WTC11 (cell line): ENCODE data around the gene SNX32. TPM values are rescaled to one million over a fixed set of nuclear protein-coding genes. Genes with fewer than 3 reads are reported as not detected.

Experiments
- ATAC-seq: fragments of 200-7000 bp; cut with Tn5 transposase; 2 replicates; pipeline ENCODE4 v1.10.0; 2021; ENCODE audit warnings: mild to moderate bottlenecking, moderate library complexity
- CTCF ChIA-PET: fragments of 300-600 bp; sonication (Branson Sonifier 250); formaldehyde crosslinking; loops from one replicate; lab custom pipeline; 2021; ENCODE audit warnings: antibody characterized with exemption; lab: Charles Lee
- POLR2A ChIA-PET: fragments of 350-600 bp; sonication (Branson Sonifier 250); formaldehyde crosslinking; loops from one replicate; lab custom pipeline; 2021; ENCODE audit warnings: antibody characterized with exemption; lab: Charles Lee
- DNase-seq: peaks from one replicate; pipeline ENCODE4 v3.0.0; 2021; ENCODE audit warnings: low spot score
- H3K27ac Mint-ChIP-seq: 2 replicates; pipeline ENCODE4 v1.8.0; 2021; ENCODE audit warnings: mixed read lengths
- H3K27me3 Mint-ChIP-seq: 2 replicates; pipeline ENCODE4 v1.8.0; 2021; ENCODE audit warnings: low read depth, mild to moderate bottlenecking, moderate library complexity, mixed read lengths
- H3K36me3 Mint-ChIP-seq: 2 replicates; pipeline ENCODE4 v1.8.0; 2021; ENCODE audit warnings: mixed read lengths
- H3K4me1 Mint-ChIP-seq: 2 replicates; pipeline ENCODE4 v1.8.0; 2022; ENCODE audit warnings: mixed read lengths
- H3K4me3 Mint-ChIP-seq: 2 replicates; pipeline ENCODE4 v1.8.0; 2021; ENCODE audit warnings: mild to moderate bottlenecking, moderate library complexity, mixed read lengths
- H3K9me3 Mint-ChIP-seq: 2 replicates; pipeline ENCODE4 v1.8.0; 2021; ENCODE audit warnings: mixed read lengths
- ELF4 ChIP-seq: sonication (generic); formaldehyde crosslinking; IDR thresholded peaks from 2 replicates; pipeline ENCODE4 v1.8.1; 2022; ENCODE audit warnings: low read depth, mild to moderate bottlenecking, moderate library complexity, missing genetic modification reagents
- FOXP1 ChIP-seq: sonication (generic); formaldehyde crosslinking; IDR thresholded peaks from 2 replicates; pipeline ENCODE4 v1.8.0; 2022; ENCODE audit warnings: missing genetic modification reagents, mild to moderate bottlenecking, moderate library complexity, borderline replicate concordance
- GABPB1 ChIP-seq: sonication (generic); formaldehyde crosslinking; IDR thresholded peaks from 2 replicates; pipeline ENCODE4 v1.8.1; 2023; ENCODE audit warnings: mild to moderate bottlenecking, missing genetic modification reagents
- GTF2I ChIP-seq: fragments of 250-450 bp; sonication (Bioruptor Pico); conservative IDR thresholded peaks from 2 replicates; pipeline ENCODE4 v1.4.0; 2021; ENCODE audit warnings: mild to moderate bottlenecking
- KAT7 ChIP-seq: sonication (generic); formaldehyde crosslinking; IDR thresholded peaks from 2 replicates; pipeline ENCODE4 v1.8.1; 2023; ENCODE audit warnings: missing genetic modification reagents, mild to moderate bottlenecking, borderline replicate concordance
- MYBL2 ChIP-seq: sonication (generic); formaldehyde crosslinking; IDR thresholded peaks from 2 replicates; pipeline ENCODE4 v1.8.1; 2023; ENCODE audit warnings: mild to moderate bottlenecking, moderate library complexity, missing genetic modification reagents
- NFYB ChIP-seq: sonication (generic); formaldehyde crosslinking; conservative IDR thresholded peaks from 2 replicates; pipeline ENCODE4 v1.8.0; 2022; ENCODE audit warnings: low read depth, missing genetic modification reagents
- NR1H2 ChIP-seq: sonication (generic); formaldehyde crosslinking; IDR thresholded peaks from 2 replicates; pipeline ENCODE4 v1.9.0; 2021; ENCODE audit warnings: mild to moderate bottlenecking, moderate library complexity, missing genetic modification reagents
- NR2C2 ChIP-seq: sonication (generic); formaldehyde crosslinking; IDR thresholded peaks from 2 replicates; pipeline ENCODE4 v1.8.0; 2022; ENCODE audit warnings: mild to moderate bottlenecking, missing genetic modification reagents
- OVOL2 ChIP-seq: fragments of 250-450 bp; sonication (Bioruptor Pico); IDR thresholded peaks from 2 replicates; pipeline ENCODE4 v1.9.0; 2021; ENCODE audit warnings: mild to moderate bottlenecking, borderline replicate concordance
- SMAD3 ChIP-seq: sonication (generic); formaldehyde crosslinking; IDR thresholded peaks from 2 replicates; pipeline ENCODE4 v1.8.0; 2022; ENCODE audit warnings: missing genetic modification reagents, mild to moderate bottlenecking, borderline replicate concordance
- SMAD4 ChIP-seq: sonication (generic); formaldehyde crosslinking; IDR thresholded peaks from 2 replicates; pipeline ENCODE4 v1.8.0; 2022; ENCODE audit warnings: mild to moderate bottlenecking, missing genetic modification reagents
- TEAD1 ChIP-seq: sonication (generic); formaldehyde crosslinking; IDR thresholded peaks from 2 replicates; pipeline ENCODE4 v1.8.0; 2022; ENCODE audit warnings: mild to moderate bottlenecking, missing genetic modification reagents
- ZNF219 ChIP-seq: sonication (generic); formaldehyde crosslinking; IDR thresholded peaks from 2 replicates; pipeline ENCODE4 v1.8.0; 2023; ENCODE audit warnings: missing genetic modification reagents, mild to moderate bottlenecking, borderline replicate concordance
- ZNF232 ChIP-seq: sonication (generic); formaldehyde crosslinking; IDR thresholded peaks from 2 replicates; pipeline ENCODE4 v1.8.0; 2022; ENCODE audit warnings: mild to moderate bottlenecking, missing genetic modification reagents
- ZNF416 ChIP-seq: fragments of 250-450 bp; sonication (Bioruptor Pico); IDR thresholded peaks from 2 replicates; pipeline ENCODE4 v1.9.0; 2021; ENCODE audit warnings: mild to moderate bottlenecking, inconsistent platforms
- total RNA-seq: library from RNA; stranded (reverse); gene quantifications from 3 replicates; pipeline ENCODE4 v1.2.3, GENCODE V29; 2021
- TF ChIP-seq, protein P1 (sequence below): sonication (generic); formaldehyde crosslinking; IDR thresholded peaks from 2 replicates; pipeline ENCODE4 v1.8.0; 2022; ENCODE audit warnings: mild to moderate bottlenecking, missing genetic modification reagents
- TF ChIP-seq, protein P2 (sequence below): sonication (generic); formaldehyde crosslinking; IDR thresholded peaks from 2 replicates; pipeline ENCODE4 v1.8.0; 2022; ENCODE audit warnings: mild to moderate bottlenecking, missing genetic modification reagents
- TF ChIP-seq, protein P3 (sequence below): sonication (generic); formaldehyde crosslinking; conservative IDR thresholded peaks from 2 replicates; pipeline ENCODE4 v1.8.1; 2023; ENCODE audit warnings: mild to moderate bottlenecking, low read depth, missing genetic modification reagents, moderate library complexity
- TF ChIP-seq, protein P4 (sequence below): sonication (generic); formaldehyde crosslinking; IDR thresholded peaks from 2 replicates; pipeline ENCODE4 v1.8.0; 2023; ENCODE audit warnings: missing genetic modification reagents, mild to moderate bottlenecking, borderline replicate concordance
- TF ChIP-seq, protein P5 (sequence below): sonication (generic); formaldehyde crosslinking; IDR thresholded peaks from 2 replicates; pipeline ENCODE4 v1.8.1; 2023; ENCODE audit warnings: mild to moderate bottlenecking, moderate library complexity, missing genetic modification reagents

Gene SNX32
- total RNA-seq, 1 experiment from 2014 or later = 2.9 TPM

DNA sequence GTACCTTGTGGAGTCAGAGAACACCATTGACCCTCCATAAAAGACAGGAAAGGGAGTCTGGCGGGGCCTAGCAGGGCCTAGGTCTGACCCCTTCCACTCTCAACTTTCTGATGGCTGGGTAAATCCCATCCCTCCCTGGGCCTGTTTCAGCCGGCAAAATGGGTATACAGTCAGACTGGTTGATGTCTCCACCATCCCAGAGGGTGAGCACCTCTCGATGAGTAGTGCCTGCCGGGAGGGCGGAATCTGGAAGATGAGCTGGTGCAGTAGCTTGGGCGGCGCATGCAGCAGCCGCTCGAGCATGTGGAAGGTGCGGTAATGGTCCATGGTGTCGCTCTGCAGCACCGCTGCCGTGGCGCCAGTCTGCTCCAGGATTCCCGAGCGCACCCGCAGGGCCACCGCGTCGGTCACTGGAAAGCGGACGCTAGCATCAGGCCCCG lies 54.0 kb downstream of the SNX32 start:
- DNase-seq = no peak
- Mint-ChIP-seq H3K27ac (peak overlapping the region; percentile 98), H3K9me3 (no peaks in the 10 kb centered on the region), H3K4me1 (peaks cover 40% of the 10 kb centered on the region), H3K27me3 (peaks cover 15% of the 10 kb centered on the region), H3K4me3 (peak overlapping the region; percentile 97), H3K36me3 (peaks cover 38% of the 10 kb centered on the region)
- ChIA-PET POLR2A (interaction anchor here (0.6 to 7.2 kb wide), 16 partner anchors 8 to 1294 kb away, joined by 3 to 90 read pairs (median 4); partner anchors contain the start of genes CFL1, CST6, CTSW and FOSL1), CTCF (interaction anchor here (0.5 to 11.9 kb wide), 91 partner anchors 7 to 1979 kb away, joined by 3 to 539 read pairs (median 6); partner anchors contain the start of genes C11orf68, CFL1, CST6 and CTSW)
- ATAC-seq = no peak
- TF ChIP-seq NR2C2 (no peak), ZNF232 (CRISPR knock-in tag) (no peak), NR1H2 (CRISPR knock-in tag) (no peak), GABPB1 (CRISPR knock-in tag) (no peak), ZNF416 (CRISPR knock-in tag) (no peak), TEAD1 (CRISPR knock-in tag) (no peak), OVOL2 (no peak), KAT7 (CRISPR knock-in tag) (no peak)
- TF ChIP-seq, protein P1, sequence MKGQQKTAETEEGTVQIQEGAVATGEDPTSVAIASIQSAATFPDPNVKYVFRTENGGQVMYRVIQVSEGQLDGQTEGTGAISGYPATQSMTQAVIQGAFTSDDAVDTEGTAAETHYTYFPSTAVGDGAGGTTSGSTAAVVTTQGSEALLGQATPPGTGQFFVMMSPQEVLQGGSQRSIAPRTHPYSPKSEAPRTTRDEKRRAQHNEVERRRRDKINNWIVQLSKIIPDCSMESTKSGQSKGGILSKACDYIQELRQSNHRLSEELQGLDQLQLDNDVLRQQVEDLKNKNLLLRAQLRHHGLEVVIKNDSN (CRISPR knock-in tag) = no peak
- TF ChIP-seq, protein P2, sequence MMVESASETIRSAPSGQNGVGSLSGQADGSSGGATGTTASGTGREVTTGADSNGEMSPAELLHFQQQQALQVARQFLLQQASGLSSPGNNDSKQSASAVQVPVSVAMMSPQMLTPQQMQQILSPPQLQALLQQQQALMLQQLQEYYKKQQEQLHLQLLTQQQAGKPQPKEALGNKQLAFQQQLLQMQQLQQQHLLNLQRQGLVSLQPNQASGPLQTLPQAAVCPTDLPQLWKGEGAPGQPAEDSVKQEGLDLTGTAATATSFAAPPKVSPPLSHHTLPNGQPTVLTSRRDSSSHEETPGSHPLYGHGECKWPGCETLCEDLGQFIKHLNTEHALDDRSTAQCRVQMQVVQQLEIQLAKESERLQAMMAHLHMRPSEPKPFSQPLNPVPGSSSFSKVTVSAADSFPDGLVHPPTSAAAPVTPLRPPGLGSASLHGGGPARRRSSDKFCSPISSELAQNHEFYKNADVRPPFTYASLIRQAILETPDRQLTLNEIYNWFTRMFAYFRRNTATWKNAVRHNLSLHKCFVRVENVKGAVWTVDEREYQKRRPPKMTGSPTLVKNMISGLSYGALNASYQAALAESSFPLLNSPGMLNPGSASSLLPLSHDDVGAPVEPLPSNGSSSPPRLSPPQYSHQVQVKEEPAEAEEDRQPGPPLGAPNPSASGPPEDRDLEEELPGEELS (CRISPR knock-in tag) = no peak
- TF ChIP-seq, protein P3, sequence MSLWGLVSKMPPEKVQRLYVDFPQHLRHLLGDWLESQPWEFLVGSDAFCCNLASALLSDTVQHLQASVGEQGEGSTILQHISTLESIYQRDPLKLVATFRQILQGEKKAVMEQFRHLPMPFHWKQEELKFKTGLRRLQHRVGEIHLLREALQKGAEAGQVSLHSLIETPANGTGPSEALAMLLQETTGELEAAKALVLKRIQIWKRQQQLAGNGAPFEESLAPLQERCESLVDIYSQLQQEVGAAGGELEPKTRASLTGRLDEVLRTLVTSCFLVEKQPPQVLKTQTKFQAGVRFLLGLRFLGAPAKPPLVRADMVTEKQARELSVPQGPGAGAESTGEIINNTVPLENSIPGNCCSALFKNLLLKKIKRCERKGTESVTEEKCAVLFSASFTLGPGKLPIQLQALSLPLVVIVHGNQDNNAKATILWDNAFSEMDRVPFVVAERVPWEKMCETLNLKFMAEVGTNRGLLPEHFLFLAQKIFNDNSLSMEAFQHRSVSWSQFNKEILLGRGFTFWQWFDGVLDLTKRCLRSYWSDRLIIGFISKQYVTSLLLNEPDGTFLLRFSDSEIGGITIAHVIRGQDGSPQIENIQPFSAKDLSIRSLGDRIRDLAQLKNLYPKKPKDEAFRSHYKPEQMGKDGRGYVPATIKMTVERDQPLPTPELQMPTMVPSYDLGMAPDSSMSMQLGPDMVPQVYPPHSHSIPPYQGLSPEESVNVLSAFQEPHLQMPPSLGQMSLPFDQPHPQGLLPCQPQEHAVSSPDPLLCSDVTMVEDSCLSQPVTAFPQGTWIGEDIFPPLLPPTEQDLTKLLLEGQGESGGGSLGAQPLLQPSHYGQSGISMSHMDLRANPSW (CRISPR knock-in tag) = no peak

DNA sequence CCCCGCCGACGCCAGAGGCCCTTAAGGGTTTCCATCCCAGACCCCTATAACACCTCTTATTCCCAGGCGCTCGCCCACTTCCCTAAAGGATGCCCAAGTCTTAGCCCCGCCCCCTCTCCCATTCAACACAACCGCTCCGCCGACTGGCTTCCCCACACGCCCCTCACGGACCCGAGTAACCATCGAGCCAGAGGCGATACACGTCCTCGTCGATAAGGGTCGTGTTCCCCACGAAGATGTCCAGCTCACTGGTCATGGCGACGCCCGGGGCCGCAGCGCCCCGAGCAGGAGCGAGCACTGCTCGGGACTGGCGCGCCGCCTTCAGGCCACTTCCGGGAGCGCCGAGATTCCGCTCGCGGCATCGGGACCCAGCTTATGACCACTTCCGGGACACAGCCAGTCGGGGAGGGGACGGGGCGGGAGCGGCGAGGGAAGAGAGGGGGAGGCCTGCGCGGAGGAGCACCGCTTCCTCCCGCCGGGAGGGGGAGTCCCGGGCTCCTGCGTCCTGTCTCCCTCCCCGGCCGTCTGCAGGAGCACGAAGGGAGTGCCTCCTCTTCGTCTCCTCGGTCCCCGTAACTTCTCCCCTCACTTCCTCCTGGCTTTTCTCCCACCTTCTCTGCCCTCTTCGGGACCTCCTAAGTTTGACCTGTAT lies 54.5 kb downstream of the SNX32 start, which contains the start of gene FIBP:
Gene FIBP, minus strand, starts transcription at position 309 of the 652 bp plus-strand sequence. Its CDS starts 53 bp downstream, at position 256.
- ChIA-PET CTCF (interaction anchor here (0.5 to 11.9 kb wide), 97 partner anchors 8 to 1980 kb away, joined by 3 to 539 read pairs (median 5); partner anchors contain the start of genes BANF1, C11orf68, CFL1 and CST6), POLR2A (interaction anchor here (0.6 to 7.2 kb wide), 19 partner anchors 9 to 1295 kb away, joined by 3 to 90 read pairs (median 4); partner anchors contain the start of genes CFL1, CST6, CTSW and FOSL1)
- Mint-ChIP-seq H3K36me3 (peaks cover 36% of the 10 kb centered on the region), H3K27ac (peak within 1 kb of the TSS; percentile 98), H3K4me3 (peak within 1 kb of the TSS; percentile 97), H3K4me1 (peaks cover 44% of the 10 kb centered on the region), H3K27me3 (peaks cover 15% of the 10 kb centered on the region), H3K9me3 (no peaks in the 10 kb centered on the region)
- peak; percentile 64 for ATAC-seq
- peak; percentile 98 for DNase-seq
- TF ChIP-seq, protein P4, sequence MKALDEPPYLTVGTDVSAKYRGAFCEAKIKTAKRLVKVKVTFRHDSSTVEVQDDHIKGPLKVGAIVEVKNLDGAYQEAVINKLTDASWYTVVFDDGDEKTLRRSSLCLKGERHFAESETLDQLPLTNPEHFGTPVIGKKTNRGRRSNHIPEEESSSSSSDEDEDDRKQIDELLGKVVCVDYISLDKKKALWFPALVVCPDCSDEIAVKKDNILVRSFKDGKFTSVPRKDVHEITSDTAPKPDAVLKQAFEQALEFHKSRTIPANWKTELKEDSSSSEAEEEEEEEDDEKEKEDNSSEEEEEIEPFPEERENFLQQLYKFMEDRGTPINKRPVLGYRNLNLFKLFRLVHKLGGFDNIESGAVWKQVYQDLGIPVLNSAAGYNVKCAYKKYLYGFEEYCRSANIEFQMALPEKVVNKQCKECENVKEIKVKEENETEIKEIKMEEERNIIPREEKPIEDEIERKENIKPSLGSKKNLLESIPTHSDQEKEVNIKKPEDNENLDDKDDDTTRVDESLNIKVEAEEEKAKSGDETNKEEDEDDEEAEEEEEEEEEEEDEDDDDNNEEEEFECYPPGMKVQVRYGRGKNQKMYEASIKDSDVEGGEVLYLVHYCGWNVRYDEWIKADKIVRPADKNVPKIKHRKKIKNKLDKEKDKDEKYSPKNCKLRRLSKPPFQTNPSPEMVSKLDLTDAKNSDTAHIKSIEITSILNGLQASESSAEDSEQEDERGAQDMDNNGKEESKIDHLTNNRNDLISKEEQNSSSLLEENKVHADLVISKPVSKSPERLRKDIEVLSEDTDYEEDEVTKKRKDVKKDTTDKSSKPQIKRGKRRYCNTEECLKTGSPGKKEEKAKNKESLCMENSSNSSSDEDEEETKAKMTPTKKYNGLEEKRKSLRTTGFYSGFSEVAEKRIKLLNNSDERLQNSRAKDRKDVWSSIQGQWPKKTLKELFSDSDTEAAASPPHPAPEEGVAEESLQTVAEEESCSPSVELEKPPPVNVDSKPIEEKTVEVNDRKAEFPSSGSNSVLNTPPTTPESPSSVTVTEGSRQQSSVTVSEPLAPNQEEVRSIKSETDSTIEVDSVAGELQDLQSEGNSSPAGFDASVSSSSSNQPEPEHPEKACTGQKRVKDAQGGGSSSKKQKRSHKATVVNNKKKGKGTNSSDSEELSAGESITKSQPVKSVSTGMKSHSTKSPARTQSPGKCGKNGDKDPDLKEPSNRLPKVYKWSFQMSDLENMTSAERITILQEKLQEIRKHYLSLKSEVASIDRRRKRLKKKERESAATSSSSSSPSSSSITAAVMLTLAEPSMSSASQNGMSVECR (CRISPR knock-in tag) = peak; percentile 93; the same call in 1 of the 2 replicates
- TF ChIP-seq, protein P5, sequence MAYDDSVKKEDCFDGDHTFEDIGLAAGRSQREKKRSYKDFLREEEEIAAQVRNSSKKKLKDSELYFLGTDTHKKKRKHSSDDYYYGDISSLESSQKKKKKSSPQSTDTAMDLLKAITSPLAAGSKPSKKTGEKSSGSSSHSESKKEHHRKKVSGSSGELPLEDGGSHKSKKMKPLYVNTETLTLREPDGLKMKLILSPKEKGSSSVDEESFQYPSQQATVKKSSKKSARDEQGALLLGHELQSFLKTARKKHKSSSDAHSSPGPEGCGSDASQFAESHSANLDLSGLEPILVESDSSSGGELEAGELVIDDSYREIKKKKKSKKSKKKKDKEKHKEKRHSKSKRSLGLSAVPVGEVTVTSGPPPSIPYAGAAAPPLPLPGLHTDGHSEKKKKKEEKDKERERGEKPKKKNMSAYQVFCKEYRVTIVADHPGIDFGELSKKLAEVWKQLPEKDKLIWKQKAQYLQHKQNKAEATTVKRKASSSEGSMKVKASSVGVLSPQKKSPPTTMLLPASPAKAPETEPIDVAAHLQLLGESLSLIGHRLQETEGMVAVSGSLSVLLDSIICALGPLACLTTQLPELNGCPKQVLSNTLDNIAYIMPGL = peak; percentile 93
- TF ChIP-seq FOXP1 (CRISPR knock-in tag) (no peak), ELF4 (CRISPR knock-in tag) (no peak), SMAD3 (CRISPR knock-in tag) (peak; percentile 81; the same call in 1 of the 2 replicates), NR1H2 (CRISPR knock-in tag) (no peak), ZNF219 (CRISPR knock-in tag) (no peak), MYBL2 (CRISPR knock-in tag) (no peak; the same call in 1 of the 2 replicates), GTF2I (CRISPR knock-in tag) (no peak), KAT7 (CRISPR knock-in tag) (no peak), NFYB (CRISPR knock-in tag) (no peak), SMAD4 (CRISPR knock-in tag) (no peak)
